Cortex of kidney (tissue), 1 donor: ENCODE measurements around the gene RUNX2.
"Not testable (repeated sequence)": the region's sequence is repeated elsewhere in the genome, so short reads cannot be mapped to it uniquely, and the experiment has no call there.

Experiments
- DNase-seq: peaks from one replicate; lab custom pipeline; 2025; lab: John Stamatoyannopoulos, UW

Gene RUNX2

GRCh38 chr6:45648262-45648620 is 320.1 kb downstream of the RUNX2 start:
- DNase-seq: no peak

DNA sequence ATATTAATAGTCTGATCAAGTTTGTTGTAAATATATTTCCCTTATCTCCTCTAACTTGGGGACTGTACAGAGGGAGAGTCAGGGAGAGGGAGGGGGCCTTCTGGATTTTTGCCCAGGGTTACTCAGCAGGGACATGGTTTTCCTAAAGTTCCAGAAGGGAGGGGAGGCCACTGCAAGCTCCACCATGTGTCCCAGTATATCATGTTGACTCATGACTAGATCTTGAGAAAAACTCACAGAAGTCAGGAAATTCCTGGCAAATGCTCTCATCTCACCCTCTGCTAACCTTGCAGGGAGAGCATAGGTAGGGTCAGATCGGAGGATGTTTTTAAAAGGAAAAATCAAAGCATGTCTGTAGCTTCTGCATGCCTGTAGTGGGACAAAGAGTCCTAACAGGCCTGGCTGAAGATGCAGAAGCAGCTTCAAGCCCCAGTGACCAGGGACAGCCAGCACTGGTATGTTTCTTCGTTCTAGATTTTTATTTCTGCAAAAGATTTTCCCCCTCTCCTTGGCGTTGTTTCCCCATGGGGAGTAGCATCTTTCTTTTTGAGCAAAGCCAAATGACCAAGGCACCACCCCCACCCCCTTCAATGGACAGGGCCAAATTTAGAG is 322.5 kb downstream of the RUNX2 start:
- no peak for DNase-seq

DNA sequence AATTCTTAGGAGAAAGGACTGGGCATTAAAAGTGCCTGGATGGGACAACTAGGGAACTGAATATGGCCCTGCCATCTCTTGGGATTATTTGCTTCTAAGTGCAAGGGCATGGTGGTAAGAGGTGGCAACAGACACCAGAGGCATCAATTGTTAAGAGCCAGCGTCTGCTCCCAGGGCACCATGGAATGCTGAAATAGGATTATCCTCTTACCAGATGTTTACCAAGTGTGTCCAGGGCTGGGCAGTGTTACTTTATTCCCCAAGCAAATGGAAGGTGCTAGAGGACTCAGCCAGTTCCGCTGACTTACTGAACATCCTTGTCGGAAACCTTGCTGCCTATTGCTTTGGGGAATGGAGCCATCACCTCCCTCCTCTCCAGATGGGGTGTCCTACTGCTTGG is 323.2 kb downstream of the RUNX2 start:
- no peak for DNase-seq

GRCh38 chr6:45652416-45652815 is 324.3 kb downstream of the RUNX2 start:
- DNase-seq: no peak

GRCh38 chr6:45653117-45653883 is 325.2 kb downstream of the RUNX2 start:
- DNase-seq: no peak

DNA sequence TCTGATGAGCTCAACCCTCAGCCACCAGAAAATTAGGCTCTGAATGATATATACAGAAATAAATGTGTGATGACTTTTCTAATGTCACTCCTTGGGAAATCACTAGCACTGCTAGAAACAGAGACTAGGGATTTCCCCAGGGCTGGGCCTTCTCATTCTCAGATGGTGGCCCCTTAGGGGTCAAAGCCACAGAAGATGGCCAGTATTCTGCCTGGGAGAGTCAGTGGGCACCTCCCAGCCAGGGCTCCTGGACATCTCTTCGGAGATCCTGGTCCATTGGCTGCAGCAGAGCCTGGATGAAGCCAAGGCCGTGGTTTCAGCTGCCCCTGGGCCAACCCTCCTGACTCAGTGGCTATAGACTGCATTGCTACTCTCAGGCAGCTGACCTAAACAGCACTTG is 326.5 kb downstream of the RUNX2 start:
- no peak for DNase-seq

DNA sequence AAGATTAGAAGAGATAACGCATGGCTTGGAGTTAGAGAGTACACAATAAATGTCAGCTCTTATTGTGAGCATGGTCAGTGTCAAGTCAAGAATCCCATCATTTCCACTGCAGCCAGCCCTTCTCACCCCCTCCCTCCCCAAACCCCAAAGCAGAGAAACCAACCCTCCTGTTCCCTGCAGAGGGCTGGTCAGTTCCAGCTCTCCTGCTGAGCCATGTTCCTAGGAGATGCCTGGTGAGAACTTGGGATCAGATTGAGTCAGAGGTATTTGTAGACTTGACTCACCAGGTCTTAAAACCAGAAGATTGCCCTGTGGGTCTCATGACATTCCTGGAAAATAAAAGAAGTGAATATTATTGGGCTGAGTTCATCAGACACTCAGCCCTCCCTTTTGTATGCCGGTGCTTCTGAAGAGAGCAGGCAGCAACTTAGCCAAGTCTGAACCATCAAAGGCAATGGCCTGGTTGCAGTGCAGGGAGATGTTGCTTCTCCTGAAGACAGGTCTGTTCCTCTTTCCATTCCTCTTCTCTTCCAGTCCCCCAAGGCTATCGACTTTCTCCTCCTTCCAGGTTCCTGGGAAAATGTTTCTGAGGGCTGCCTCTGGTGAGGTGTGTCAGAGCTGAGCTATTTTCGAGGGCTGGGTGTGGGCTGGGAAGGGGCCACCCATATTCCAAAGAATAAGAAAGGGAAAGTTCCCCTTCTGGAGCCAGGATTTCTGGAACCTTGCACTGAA is 327.8 kb downstream of the RUNX2 start:
- no peak for DNase-seq

DNA sequence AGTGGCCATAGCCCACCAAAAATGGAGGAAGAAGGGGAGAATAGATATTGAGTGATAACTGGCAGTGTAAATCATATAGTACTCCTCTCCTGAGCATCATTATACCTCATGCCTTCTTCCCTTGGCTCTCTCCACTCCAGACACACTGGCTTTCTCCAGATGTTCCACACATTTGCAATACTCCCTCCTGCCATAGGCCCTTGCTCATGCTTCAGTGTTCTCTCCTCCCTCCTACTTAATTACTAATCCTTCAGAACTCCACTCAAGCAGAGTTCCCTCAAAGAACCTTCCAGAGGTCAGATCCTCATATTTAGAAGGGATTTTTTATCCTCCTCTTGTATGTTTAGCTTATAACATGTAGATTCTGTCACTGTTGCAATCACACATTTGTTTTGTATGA is 329.1 kb downstream of the RUNX2 start:
- no peak for DNase-seq

GRCh38 chr6:45658400-45658799 is 330.3 kb downstream of the RUNX2 start:
- no peak for DNase-seq

DNA sequence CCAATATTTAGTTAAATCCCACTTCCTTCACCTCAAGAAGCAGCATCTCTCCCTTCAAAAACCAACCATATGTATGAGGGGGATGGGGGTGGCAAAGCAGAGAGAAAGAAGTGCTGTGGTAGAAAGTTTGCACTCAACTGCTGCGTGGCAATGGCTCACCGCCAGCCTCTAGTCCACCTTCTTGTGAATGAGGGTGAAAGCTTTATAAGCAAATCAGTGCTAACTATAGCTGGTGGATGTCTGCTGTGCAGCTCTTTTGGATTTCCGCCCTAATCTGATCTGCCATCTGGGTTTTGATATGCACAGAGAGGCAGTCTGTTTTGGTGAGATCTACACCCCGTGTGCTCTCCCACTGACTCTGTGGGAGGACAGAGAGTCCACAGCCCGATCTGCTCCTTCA is 330.8 kb downstream of the RUNX2 start:
- no peak for DNase-seq

- no peak for DNase-seq
These were observed 333.5 kb downstream of the RUNX2 start for GRCh38 chr6:45661661-45662060.

- DNase-seq: no peak
These were observed 335.4 kb downstream of the RUNX2 start for GRCh38 chr6:45663251-45664221.

DNA sequence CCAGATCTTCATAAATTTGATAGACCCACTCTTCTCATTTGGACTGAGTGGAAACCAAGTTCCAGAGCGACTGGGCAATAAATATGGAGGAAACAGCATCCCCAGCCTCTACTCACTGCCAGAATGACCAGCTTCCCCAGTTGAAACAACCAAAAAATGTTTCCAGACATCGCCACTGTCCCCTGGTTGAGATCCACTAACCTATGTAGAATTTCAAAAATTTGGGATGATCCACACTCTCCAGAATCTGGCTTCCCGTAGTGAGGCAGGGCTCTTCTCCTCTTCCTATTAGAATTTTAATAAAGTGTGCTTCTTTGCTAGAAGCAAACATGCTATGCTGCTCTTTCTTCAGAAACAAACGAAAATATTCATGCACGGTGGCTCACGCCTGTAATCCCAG is 336.6 kb downstream of the RUNX2 start:
- DNase-seq: no peak

DNA sequence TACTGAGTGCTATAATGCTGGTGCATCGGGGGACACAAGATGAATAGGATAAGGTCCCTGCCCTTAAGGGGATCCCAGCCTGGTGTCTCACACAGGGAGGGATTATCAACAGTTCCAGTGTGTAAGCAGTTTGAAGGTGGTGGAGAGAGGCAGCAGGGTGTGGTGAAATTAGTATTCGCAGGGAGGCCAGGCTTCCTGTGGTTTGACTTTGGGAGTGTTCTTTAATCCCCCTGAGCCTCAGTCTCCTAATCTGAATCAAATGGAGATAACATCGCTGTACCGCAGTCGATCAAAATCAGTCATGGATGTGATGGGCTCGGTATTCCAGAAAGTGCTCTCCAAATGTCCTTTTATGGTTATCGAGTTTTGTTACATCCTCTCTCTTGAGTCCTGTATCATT is 337.7 kb downstream of the RUNX2 start:
- no peak for DNase-seq

- no peak for DNase-seq
These were observed 338.7 kb downstream of the RUNX2 start for GRCh38 chr6:45666846-45667245.

DNA sequence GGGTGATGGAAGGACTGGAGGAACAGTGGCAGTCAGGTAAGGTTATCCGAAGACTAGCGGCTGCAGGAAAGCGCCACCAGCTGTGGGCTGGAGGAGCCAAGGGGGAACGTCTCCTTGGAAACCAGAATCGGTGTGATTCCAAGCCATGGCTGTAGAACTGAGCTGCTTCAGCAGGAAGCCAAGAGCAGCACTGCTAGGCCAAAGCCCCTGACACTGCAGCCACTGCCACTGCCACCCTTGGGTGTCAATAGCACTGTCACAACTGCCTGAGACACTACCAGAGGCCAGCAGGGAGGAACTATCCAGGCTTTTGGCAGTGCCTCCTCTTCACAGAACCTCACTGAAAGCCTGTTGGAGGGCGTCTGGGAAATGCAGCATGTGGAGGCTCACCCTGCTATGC is 339.2 kb downstream of the RUNX2 start:
- DNase-seq: no peak

- no peak for DNase-seq
These were observed 339.6 kb downstream of the RUNX2 start for GRCh38 chr6:45667766-45668165.

- DNase-seq: no peak
These were observed 340.6 kb downstream of the RUNX2 start for GRCh38 chr6:45668705-45669104.

DNA sequence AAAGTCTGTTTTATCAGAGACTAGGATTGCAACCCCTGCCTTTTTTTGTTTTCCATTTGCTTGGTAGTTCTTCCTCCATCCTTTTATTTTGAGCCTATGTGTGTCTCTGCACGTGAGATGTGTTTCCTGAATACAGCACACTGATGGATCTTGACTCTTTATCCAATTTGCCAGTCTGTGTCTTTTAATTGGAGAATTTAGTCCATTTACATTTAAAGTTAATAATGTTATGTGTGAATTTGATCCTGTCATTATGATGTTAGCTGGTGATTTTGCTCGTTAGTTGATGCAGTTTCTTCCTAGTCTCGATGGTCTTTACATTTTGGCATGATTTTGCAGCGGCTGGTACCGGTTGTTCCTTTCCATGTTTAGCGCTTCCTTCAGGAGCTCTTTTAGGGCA is 345.0 kb downstream of the RUNX2 start:
- not testable (repeated sequence) for DNase-seq

DNA sequence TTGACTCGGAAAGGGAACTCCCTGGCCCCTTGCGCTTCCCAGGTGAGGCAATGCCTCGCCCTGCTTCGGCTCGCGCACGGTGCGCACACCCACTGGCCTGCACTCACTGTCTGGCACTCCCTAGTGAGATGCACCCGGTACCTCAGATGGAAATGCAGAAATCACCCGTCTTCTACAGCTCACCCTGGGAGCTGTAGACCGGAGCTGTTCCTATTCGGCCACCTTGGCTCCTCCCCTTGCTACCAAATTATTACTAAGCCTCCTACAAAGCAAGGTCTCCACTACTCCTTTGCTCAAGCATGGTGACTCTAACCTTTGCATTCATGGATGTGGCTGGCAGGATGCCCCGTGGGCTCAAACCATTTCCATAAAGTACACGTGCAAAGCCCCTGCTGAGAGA is 347.0 kb downstream of the RUNX2 start:
- not testable (repeated sequence) for DNase-seq

- no peak for DNase-seq
These were observed 347.5 kb downstream of the RUNX2 start for GRCh38 chr6:45675634-45676033.

DNA sequence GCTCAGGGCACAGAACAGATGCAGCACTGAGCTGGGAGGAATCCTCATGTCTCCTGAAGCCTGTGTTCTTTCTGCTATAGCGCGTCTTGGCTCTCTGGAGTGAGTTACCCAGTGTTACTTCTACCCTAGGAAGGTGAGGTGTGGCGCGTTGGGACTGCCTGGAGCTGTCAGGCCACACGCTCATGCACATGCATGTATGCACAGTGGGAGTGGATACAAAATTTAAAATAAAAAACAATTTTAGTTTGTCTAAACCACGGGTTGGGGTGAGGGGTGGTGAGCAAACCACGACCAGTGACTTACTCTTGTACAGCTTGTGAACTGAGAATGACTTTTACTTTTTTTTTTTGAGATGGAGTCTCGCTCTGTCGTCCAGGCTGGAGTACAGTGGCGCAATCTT is 348.2 kb downstream of the RUNX2 start:
- no peak for DNase-seq
